Endothelial cell (in vitro differentiated cells): Measurements from ENCODE around the gene CCDC187. TPM values are rescaled to one million over a fixed set of nuclear protein-coding genes. Genes with fewer than 3 reads are reported as not detected.
A peak's percentile ranks its signal among the peaks of the same experiment; 100 is the strongest.

Experiments
- DNase-seq: peaks from one replicate; pipeline ENCODE4 v3.0.0; 2021; ENCODE audit warnings: low spot score
- H3K27ac Mint-ChIP-seq: one replicate; pipeline ENCODE4 v1.8.0; 2021; ENCODE audit warnings: mixed read lengths, inconsistent platforms; ENCODE audit not compliant: unreplicated experiment
- H3K27me3 Mint-ChIP-seq: one replicate; pipeline ENCODE4 v1.8.0; 2021; ENCODE audit warnings: mild to moderate bottlenecking, moderate library complexity, mixed read lengths, inconsistent platforms; ENCODE audit not compliant: unreplicated experiment
- H3K36me3 Mint-ChIP-seq: one replicate; pipeline ENCODE4 v1.8.0; 2021; ENCODE audit warnings: mild to moderate bottlenecking, low read depth, mixed read lengths, inconsistent platforms; ENCODE audit not compliant: unreplicated experiment
- H3K4me1 Mint-ChIP-seq: one replicate; pipeline ENCODE4 v1.8.0; 2021; ENCODE audit warnings: mild to moderate bottlenecking, mixed read lengths, inconsistent platforms; ENCODE audit not compliant: unreplicated experiment
- H3K4me3 Mint-ChIP-seq: one replicate; pipeline ENCODE4 v1.8.0; 2021; ENCODE audit warnings: mild to moderate bottlenecking, mixed read lengths, inconsistent platforms; ENCODE audit not compliant: unreplicated experiment
- H3K9me3 Mint-ChIP-seq: one replicate; pipeline ENCODE4 v1.8.0; 2021; ENCODE audit warnings: mixed read lengths, inconsistent platforms; ENCODE audit not compliant: unreplicated experiment
- CTCF ChIP-seq: fragments of 200-600 bp; sonication (generic); IDR thresholded peaks from one replicate; pipeline ENCODE4 v1.5.0; 2021; ENCODE audit warnings: antibody characterized with exemption; ENCODE audit not compliant: unreplicated experiment
- total RNA-seq: library from RNA; stranded (reverse); fragmentation: NEBNext Ultra II Directional; extraction: Animal tissue kit (Norgen Biotek cat#: 25700); gene quantifications from one replicate; pipeline ENCODE4 v1.2.1, GENCODE V29; 2021; ENCODE audit not compliant: unreplicated experiment

CCDC187 gene
- total RNA-seq, 1 donor from 2014 or later = 0.05 TPM

- Mint-ChIP-seq H3K4me3 (no peak overlapping the region), H3K27ac (peak overlapping the region; percentile 42), H3K27me3 (peaks cover 5% of the 10 kb centered on the region), H3K9me3 (no peaks in the 10 kb centered on the region), H3K36me3 (no peaks in the 10 kb centered on the region), H3K4me1 (no peaks in the 10 kb centered on the region)
- DNase-seq = no peak
- TF ChIP-seq CTCF = no peak
Observed at GRCh38 chr9:136297016-136297691, 6.7 kb downstream of the CCDC187 start.

GRCh38 chr9:136296434-136297015, 7.4 kb downstream of the CCDC187 start:
- H3K27ac Mint-ChIP-seq = no peak overlapping the region
- H3K9me3 Mint-ChIP-seq = no peaks in the 10 kb centered on the region
- H3K27me3 Mint-ChIP-seq = peaks cover 5% of the 10 kb centered on the region
- no peak for TF ChIP-seq CTCF
- H3K4me1 Mint-ChIP-seq = no peaks in the 10 kb centered on the region
- DNase-seq = no peak
- no peaks in the 10 kb centered on the region for H3K36me3 Mint-ChIP-seq
- no peak overlapping the region for H3K4me3 Mint-ChIP-seq

- Mint-ChIP-seq H3K9me3 (no peaks in the 10 kb centered on the region), H3K27me3 (peaks cover 7% of the 10 kb centered on the region), H3K4me1 (no peaks in the 10 kb centered on the region), H3K36me3 (no peaks in the 10 kb centered on the region), H3K27ac (no peak overlapping the region), H3K4me3 (no peak overlapping the region)
- no peak for DNase-seq
- TF ChIP-seq CTCF = no peak
Observed at GRCh38 chr9:136295542-136296433, 8.1 kb downstream of the CCDC187 start.

GRCh38 chr9:136295055-136295454, 8.8 kb downstream of the CCDC187 start:
- TF ChIP-seq CTCF = no peak
- no peak overlapping the region for H3K27ac Mint-ChIP-seq
- no peak overlapping the region for H3K4me3 Mint-ChIP-seq
- no peaks in the 10 kb centered on the region for H3K9me3 Mint-ChIP-seq
- no peak for DNase-seq
- H3K4me1 Mint-ChIP-seq = no peaks in the 10 kb centered on the region
- H3K27me3 Mint-ChIP-seq = peaks cover 7% of the 10 kb centered on the region
- no peaks in the 10 kb centered on the region for H3K36me3 Mint-ChIP-seq
